NOMO-1 (cell line): Measurements from ENCODE around the gene ARHGAP24.
"Not testable (repeated sequence)": the region's sequence is repeated elsewhere in the genome, so short reads cannot be mapped to it uniquely, and the experiment has no call there.

Experiments used
- DNase-seq, 2 experiments: peaks; one replicate each; lab custom pipeline; 2025; ENCODE audit not compliant: unreplicated experiment in 2 of 2; lab: John Stamatoyannopoulos, UW

Gene ARHGAP24

GRCh38 chr4:85884251-85884650 is 409.3 kb downstream of the ARHGAP24 start:
- DNase-seq = no peak

GRCh38 chr4:85886665-85887064 is 411.7 kb downstream of the ARHGAP24 start:
- no peak for DNase-seq

DNA sequence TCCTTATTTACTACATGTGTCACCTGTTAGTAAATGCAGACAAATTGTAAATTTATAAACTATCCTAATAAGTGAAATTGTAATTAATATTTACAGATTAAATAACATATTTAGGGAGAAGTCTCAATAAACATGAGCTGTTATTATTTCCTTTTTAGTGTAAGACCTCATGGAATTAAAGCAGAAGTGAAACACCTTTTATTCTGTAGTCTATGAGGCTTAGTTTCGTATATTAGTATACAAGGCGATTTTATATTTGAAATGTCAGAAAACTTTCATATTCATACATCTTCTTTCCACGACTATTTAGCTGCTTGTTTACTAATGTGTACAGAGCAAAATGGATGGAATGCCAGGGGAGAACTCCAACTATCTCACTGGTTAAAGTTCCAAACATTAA is 414.4 kb downstream of the ARHGAP24 start:
- DNase-seq = peak in 1 of 2 experiments; percentile 45

DNA sequence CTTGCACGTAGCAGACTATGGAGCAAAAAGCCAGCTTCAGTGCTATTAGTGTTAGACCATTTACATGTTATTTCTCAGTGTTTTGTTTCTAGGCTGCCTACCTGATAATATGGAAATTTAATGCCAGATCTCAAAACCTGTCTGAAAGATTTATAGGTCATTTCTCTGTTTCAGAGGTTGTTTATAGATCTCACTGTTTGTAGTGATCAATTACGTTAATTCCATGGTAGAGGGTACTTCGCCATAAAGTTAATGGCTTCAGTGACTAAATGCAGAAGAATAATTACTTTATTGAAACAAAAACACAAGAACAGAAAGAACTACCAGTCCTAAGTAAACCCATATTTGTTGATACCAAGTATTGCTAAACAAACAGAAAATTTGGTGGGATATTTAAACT is 420.8 kb downstream of the ARHGAP24 start:
- no peak for DNase-seq

- no peak for DNase-seq
Measured at GRCh38 chr4:85898231-85898630, 423.3 kb downstream of the ARHGAP24 start.

GRCh38 chr4:85901500-85901899 is 426.6 kb downstream of the ARHGAP24 start:
- DNase-seq = no peak

DNA sequence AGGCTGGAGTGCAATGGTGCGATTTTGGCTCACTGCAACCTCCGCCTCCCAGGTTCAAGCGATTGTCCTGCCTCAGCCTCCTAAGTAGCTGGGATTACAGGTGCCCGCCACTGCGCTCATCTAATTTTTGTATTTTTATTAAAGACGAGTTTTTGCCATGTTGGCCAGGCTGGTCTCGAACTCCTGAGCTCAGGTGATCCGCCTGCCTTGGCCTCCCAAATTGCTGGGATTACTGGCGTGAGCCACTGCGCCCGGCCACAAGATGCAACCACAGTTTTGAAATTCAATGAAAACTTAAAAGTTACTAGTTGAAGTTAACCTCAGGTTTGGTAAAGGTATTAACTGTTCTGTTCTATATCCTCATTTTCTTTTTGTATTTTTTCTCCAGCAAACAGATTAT is 427.7 kb downstream of the ARHGAP24 start:
- DNase-seq = not testable (repeated sequence)

GRCh38 chr4:85905761-85906160 is 430.8 kb downstream of the ARHGAP24 start:
- DNase-seq = no peak

DNA sequence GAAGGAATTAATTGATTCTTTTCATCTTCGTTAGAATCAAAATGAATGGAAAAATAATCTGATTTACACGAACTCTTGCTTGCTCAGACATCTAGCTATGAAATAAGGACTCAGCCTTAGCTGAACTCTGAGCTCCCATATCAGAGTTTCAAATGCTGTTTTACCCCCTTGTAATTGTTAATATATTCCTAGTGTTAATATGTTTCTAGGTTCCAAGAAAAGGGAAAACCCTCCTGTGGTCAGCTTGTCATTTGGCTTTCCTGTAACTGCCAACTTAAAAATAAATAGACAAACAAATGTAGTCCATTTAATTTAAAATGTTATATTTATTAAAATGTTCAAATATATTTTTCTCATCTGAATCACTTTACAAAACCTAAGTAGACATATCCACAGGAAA is 432.1 kb downstream of the ARHGAP24 start:
- DNase-seq = no peak

DNA sequence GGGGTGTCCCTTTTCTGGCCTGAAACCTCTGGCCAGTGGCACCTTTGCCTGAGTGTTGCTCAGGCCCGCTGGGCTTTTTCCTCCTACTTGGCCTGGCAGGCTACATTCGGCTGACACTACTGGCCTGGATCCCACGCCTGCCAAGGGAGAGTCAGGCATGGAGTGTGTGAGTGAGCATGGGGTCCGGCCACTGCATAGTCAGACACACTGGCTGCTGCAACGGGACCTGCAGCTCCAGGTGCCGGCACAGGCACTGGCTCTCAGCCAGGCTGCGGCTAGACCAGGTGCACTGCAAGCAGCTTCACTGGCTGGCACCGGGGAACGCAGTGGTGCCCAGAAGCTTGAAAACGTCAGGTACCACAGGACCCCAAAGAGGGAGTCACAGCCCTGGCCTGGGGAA is 434.9 kb downstream of the ARHGAP24 start:
- no peak for DNase-seq

GRCh38 chr4:85910985-85911384 is 436.0 kb downstream of the ARHGAP24 start:
- DNase-seq = no peak

DNA sequence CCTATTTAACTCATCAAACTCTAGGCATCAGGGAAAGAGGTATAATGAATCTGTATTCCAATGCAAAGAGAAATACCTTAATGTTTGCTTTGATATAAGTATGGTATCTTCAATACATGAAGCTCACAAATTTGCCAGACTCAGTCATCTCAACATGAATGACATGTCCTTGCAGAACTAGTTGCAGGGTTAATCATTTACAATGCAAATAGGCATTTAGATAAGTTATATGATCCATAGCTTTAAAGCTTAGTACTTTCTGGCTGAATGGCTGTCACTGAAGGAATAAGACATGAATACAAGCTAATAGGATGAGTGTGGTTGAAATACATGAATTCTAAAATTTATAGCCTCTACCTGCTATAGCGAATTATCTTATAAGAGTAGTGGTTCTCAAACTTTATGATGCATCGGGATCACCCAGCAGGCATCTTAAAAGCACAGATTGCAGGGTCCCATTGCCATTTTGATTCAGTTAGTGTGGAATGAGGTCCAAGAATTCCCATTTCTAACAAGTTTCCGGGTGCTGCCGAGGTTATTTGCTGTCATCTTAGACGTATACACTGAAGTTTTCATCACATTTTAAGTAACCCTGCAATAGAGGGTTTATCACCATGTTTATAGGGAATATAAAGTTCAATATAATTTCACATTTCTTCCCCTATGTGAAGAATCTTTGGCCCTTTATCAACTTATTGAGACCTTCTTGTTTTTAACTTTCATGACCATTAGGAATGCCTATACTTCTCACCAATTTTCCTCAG is 439.2 kb downstream of the ARHGAP24 start:
- no peak for DNase-seq

- DNase-seq = not testable (repeated sequence)
Measured at GRCh38 chr4:85915570-85915969, 440.6 kb downstream of the ARHGAP24 start.

DNA sequence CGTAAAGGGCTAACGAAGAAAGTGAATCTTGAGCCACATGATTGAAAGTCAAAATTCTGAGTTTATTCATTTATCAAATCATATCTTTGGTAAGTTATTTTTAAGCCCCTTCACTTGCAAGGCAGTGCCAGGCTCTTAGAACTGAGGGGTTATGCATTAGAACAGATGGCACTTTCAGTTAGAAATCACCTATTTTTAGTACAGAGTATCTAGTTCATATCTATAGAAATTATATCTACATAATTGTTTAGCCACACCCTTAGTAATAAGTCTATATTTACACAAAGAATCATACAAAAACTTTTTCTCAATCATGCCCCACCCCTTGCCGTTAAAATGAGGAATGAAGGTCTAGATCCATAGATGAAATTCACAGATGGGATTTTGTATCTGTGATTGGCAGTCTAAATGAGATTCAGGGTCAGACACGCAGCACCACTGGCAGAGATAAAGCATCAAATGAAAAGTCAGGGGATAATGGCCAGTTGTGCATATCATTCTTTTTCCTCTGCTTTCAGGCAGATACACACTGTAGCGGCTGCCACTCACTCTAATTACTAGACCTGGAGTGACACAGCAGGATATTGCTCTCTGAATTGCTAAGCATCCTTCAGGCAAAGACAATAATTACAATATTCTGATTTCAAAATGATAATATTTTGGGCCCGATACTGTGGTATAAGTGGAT is 444.4 kb downstream of the ARHGAP24 start:
- no peak for DNase-seq

GRCh38 chr4:85925071-85925470 is 450.1 kb downstream of the ARHGAP24 start:
- DNase-seq = no peak

DNA sequence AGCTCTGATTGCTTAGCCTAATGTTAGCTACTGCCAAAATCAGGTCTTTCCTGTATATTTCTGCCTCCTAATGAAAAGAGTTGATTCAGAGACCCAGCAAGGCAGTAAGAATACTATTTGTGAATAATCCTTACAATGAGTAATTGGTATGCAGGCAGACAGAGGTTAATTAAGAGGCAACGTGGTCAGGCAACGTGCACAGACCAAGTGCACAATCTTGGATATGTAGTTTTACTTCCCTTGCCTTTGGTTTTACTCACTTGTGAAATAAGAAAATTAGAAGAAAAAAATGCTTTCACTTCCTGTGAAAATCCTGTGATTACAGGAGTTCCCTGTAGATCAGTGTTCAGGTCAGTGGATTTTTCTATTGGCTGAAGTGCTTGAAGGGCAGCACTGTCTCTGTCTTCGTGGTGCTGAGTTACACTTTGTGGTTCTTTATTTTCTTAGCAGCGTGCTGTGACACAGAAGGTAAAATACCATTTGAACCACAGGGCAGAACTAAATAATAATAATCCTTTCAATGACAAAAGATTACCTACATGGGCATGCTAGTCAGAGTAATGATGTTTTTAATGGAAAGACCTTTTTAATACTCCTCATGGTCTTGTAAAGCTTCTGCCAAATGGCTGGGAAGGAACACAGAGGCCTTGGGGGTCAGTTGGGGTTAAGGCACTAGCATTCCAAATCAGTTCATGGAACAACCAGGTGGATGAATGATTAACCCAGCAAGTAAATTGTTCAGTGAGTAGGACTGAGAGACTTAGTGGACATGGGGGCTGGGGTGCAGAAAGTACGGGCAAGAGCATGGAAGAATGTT is 454.0 kb downstream of the ARHGAP24 start:
- DNase-seq = peak; percentile 46 to 92

GRCh38 chr4:85929961-85930665 is 455.2 kb downstream of the ARHGAP24 start:
- no peak for DNase-seq

GRCh38 chr4:85932500-85933290 is 457.7 kb downstream of the ARHGAP24 start:
- no peak for DNase-seq

GRCh38 chr4:85933291-85933640 is 458.3 kb downstream of the ARHGAP24 start:
- no peak for DNase-seq

- no peak for DNase-seq
Measured at GRCh38 chr4:85937507-85937906, 462.6 kb downstream of the ARHGAP24 start.
